Smooth muscle cell (in vitro differentiated cells): ENCODE results near the gene NOSTRIN. TPM values are rescaled to one million over a fixed set of nuclear protein-coding genes. Genes with fewer than 3 reads are reported as not detected.
A peak's percentile ranks its signal among the peaks of the same experiment; 100 is the strongest.

Experiments
- DNase-seq: peaks from one replicate; lab custom pipeline; 2025; ENCODE audit not compliant: unreplicated experiment; lab: John Stamatoyannopoulos, UW
- H2AFZ ChIP-seq: fragments of 200-600 bp; sonication (generic); 2 replicates; pipeline ENCODE4 v1.6.0; 2016; ENCODE audit warnings: antibody characterized with exemption, low read depth, mild to moderate bottlenecking
- H3F3A ChIP-seq: fragments of 200-600 bp; sonication (generic); 2 replicates; pipeline ENCODE4 v1.6.0; 2017; ENCODE audit warnings: antibody characterized with exemption, low read depth
- H3K27ac ChIP-seq: fragments of 200-600 bp; sonication (generic); 2 replicates; pipeline ENCODE4 v1.5.1; 2016; ENCODE audit warnings: low read depth, mild to moderate bottlenecking
- H3K27me3 ChIP-seq: fragments of 200-600 bp; sonication (generic); 2 replicates; pipeline ENCODE4 v1.6.1; 2016; ENCODE audit warnings: low read depth, mild to moderate bottlenecking
- H3K36me3 ChIP-seq: fragments of 200-600 bp; sonication (generic); 2 replicates; pipeline ENCODE4 v1.5.1; 2016; ENCODE audit warnings: low read depth
- H3K4me1 ChIP-seq: fragments of 200-600 bp; sonication (generic); 2 replicates; pipeline ENCODE4 v1.5.1; 2016; ENCODE audit warnings: low read depth
- H3K4me2 ChIP-seq: fragments of 200-600 bp; sonication (generic); 2 replicates; pipeline ENCODE4 v1.6.0; 2016; ENCODE audit warnings: mild to moderate bottlenecking
- H3K4me3 ChIP-seq: fragments of 200-600 bp; sonication (generic); 2 replicates; pipeline ENCODE4 v1.5.1; 2016; ENCODE audit warnings: mild to moderate bottlenecking
- H3K79me2 ChIP-seq: fragments of 200-600 bp; sonication (generic); 2 replicates; pipeline ENCODE4 v1.6.0; 2016; ENCODE audit warnings: low read depth, mild to moderate bottlenecking
- H3K9ac ChIP-seq: fragments of 200-600 bp; sonication (generic); 2 replicates; pipeline ENCODE4 v1.6.0; 2016; ENCODE audit warnings: low read depth
- H3K9me3 ChIP-seq: fragments of 200-600 bp; sonication (generic); replicated peaks from 2 replicates; pipeline ENCODE4 v1.5.1; 2016; ENCODE audit warnings: low read depth
- H4K20me1 ChIP-seq: fragments of 200-600 bp; sonication (generic); 2 replicates; pipeline ENCODE4 v1.6.0; 2016; ENCODE audit warnings: low read depth
- WGBS: methylation state at CpG from one replicate; pipeline ENCODE4 v1.1.7; 2016; ENCODE audit warnings: low lambda C conversion rate; 5-methylcytosine and 5-hydroxymethylcytosine counted together
- polyA plus RNA-seq: library from polyadenylated mRNA; unstranded; fragments of >200 nt; fragmentation: Nextera tagmentation; extraction: Ambion mirVana; gene quantifications from 2 replicates; pipeline ENCODE4 v1.2.1, GENCODE V29; 2016
- total RNA-seq: library from RNA; depleted of rRNA; stranded (reverse); fragments of >200 nt; gene quantifications from 2 replicates; pipeline ENCODE4 v1.2.3, GENCODE V29; 2014
- TF ChIP-seq, protein P1 (sequence below): fragments of 200-600 bp; sonication (generic); IDR thresholded peaks from 2 replicates; pipeline ENCODE4 v1.5.1; 2017; ENCODE audit warnings: borderline replicate concordance, mild to moderate bottlenecking, antibody characterized with exemption; ENCODE audit not compliant: insufficient read depth, poor library complexity, severe bottlenecking

The NOSTRIN gene
- total and polyA plus RNA-seq, 2 experiments from 2014 or later: 0.10 TPM; not detected in 1

DNA sequence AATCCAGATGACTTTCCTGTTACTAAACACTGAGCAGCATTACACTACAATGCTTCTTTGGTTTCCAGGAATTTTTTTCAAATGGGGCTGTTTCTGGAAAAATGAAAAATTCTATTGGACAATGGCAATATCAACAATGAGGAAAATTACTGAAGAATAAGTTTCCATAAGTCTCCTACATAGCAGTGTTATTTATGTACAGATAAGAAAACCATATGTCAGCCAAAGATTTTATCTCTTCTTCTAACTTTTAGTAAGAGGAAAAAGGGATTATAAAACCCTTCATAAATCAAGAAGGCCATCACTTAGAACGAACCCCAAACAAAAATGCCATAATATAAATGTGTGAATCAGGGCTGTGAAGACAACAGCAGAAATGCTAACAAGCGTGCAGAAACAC is 31.6 kb upstream of the NOSTRIN start:
- H3K4me3 ChIP-seq: no peak overlapping the region
- H3K9me3 ChIP-seq: no peaks in the 10 kb centered on the region
- H3K36me3 ChIP-seq: peaks cover 3% of the 10 kb centered on the region
- TF ChIP-seq, protein P1, sequence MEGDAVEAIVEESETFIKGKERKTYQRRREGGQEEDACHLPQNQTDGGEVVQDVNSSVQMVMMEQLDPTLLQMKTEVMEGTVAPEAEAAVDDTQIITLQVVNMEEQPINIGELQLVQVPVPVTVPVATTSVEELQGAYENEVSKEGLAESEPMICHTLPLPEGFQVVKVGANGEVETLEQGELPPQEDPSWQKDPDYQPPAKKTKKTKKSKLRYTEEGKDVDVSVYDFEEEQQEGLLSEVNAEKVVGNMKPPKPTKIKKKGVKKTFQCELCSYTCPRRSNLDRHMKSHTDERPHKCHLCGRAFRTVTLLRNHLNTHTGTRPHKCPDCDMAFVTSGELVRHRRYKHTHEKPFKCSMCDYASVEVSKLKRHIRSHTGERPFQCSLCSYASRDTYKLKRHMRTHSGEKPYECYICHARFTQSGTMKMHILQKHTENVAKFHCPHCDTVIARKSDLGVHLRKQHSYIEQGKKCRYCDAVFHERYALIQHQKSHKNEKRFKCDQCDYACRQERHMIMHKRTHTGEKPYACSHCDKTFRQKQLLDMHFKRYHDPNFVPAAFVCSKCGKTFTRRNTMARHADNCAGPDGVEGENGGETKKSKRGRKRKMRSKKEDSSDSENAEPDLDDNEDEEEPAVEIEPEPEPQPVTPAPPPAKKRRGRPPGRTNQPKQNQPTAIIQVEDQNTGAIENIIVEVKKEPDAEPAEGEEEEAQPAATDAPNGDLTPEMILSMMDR: no peak
- DNase-seq: no peak
- 47% methylated on average over 2 of the region's 2 CpGs for WGBS
- H3F3A ChIP-seq: no peaks in the 10 kb centered on the region
- no peaks in the 10 kb centered on the region for H3K4me1 ChIP-seq
- no peaks in the 10 kb centered on the region for H3K27me3 ChIP-seq
- no peak overlapping the region for H2AFZ ChIP-seq
- no peak overlapping the region for H3K27ac ChIP-seq
- H3K79me2 ChIP-seq: no peaks in the 10 kb centered on the region
- no peak overlapping the region for H3K9ac ChIP-seq
- H3K4me2 ChIP-seq: no peak overlapping the region
- H4K20me1 ChIP-seq: no peaks in the 10 kb centered on the region

DNA sequence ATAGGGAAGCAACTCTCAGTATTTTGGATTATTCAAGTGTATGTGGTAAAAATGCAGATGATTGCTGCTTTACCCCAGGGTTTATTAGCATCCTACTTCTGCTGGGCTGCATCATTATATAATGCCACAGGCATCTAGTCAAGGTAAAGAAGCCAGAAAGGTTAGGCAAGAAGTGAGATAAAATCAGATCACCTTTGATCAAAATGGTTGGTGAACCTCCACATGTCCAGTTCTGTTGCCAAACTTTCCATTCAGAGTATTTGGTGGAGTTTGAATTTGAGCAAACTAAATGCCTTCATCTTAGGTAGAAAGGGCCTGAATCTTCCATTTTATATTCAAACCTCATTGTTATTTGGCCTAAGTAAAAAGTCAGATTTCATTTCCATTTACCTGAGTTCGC is 29.7 kb upstream of the NOSTRIN start:
- no peak overlapping the region for H3K4me3 ChIP-seq
- no peak overlapping the region for H3K27ac ChIP-seq
- H3K27me3 ChIP-seq: no peaks in the 10 kb centered on the region
- H3K9ac ChIP-seq: no peak overlapping the region
- H3K4me1 ChIP-seq: no peaks in the 10 kb centered on the region
- H3K79me2 ChIP-seq: no peaks in the 10 kb centered on the region
- H4K20me1 ChIP-seq: no peaks in the 10 kb centered on the region
- TF ChIP-seq, protein P1: no peak
- 100% methylated on average over 1 of the region's 1 CpG for WGBS
- no peak overlapping the region for H3K4me2 ChIP-seq
- no peaks in the 10 kb centered on the region for H3K9me3 ChIP-seq
- no peak for DNase-seq
- H3K36me3 ChIP-seq: peaks cover 3% of the 10 kb centered on the region
- no peaks in the 10 kb centered on the region for H3F3A ChIP-seq
- H2AFZ ChIP-seq: no peak overlapping the region

DNA sequence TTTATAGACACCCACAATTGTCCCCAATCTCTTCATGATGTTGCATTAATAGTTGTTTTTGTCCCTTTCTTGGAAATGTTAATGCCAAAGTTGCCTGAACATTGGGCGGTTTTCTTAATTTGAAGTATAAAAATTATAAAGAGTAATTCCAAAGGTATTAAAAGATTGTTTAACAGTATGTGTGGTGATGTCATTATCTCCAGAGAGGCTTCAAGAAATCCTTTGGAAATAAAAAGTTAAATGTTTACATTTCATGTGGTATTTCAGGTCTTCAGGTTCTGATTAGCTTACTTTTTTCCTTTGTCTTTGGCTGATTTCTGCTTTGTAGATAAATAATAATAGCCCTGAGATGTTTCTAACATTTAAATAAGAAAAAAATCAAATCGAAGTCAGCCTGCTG is 29.3 kb upstream of the NOSTRIN start:
- H3K27ac ChIP-seq: no peak overlapping the region
- no peaks in the 10 kb centered on the region for H3K4me1 ChIP-seq
- no peaks in the 10 kb centered on the region for H3K27me3 ChIP-seq
- 74% methylated on average over 2 of the region's 2 CpGs for WGBS
- H3K79me2 ChIP-seq: no peaks in the 10 kb centered on the region
- no peak for DNase-seq
- H3K36me3 ChIP-seq: peaks cover 3% of the 10 kb centered on the region
- TF ChIP-seq, protein P1: no peak
- no peaks in the 10 kb centered on the region for H3F3A ChIP-seq
- no peaks in the 10 kb centered on the region for H3K9me3 ChIP-seq
- H4K20me1 ChIP-seq: no peaks in the 10 kb centered on the region
- H3K4me3 ChIP-seq: no peak overlapping the region
- no peak overlapping the region for H2AFZ ChIP-seq
- no peak overlapping the region for H3K9ac ChIP-seq
- no peak overlapping the region for H3K4me2 ChIP-seq

DNA sequence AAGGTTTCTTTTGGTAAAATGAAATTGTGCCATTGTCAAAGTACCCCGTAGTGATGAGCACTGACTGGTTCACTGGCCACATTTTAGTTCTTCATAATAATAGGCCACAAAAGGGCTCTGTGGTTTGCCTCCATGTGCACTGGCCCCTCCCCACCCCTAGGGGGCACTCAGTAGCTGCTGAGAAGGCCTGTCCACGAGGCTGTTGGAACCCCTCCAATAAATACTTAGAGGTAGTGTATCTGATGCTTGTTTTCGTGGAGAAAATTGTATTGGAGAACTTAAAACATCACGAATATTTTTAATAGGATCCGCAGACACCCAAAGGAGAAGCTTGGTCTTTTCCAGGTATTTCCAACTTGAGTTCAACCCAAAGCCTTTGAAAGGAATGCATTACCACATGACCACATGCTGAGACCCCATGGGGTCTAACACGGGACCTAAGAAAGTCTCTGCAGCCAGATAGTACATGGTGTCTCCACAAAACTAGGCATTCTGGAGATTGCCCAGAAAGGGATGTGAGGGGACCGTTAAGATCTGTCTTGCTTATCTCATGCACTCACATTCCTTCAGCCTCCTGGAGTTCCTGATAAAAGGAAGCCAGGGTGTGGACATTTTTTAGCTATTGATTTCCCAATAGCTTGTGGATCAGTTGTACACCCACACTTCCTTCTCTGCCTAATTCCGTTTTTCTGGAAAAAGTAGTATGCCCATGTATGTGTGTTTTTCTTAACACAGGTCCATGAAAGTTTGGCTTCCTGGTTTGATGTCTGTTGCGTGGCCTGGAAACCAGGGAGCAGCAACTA is 28.5 kb upstream of the NOSTRIN start:
- no peaks in the 10 kb centered on the region for H3K79me2 ChIP-seq
- H3K4me2 ChIP-seq: no peak overlapping the region
- peaks cover 3% of the 10 kb centered on the region for H3K36me3 ChIP-seq
- no peak overlapping the region for H3K27ac ChIP-seq
- no peaks in the 10 kb centered on the region for H3K9me3 ChIP-seq
- H3F3A ChIP-seq: no peaks in the 10 kb centered on the region
- H2AFZ ChIP-seq: no peak overlapping the region
- H3K4me1 ChIP-seq: no peaks in the 10 kb centered on the region
- no peak overlapping the region for H3K4me3 ChIP-seq
- 52% methylated on average over 9 of the region's 9 CpGs for WGBS
- DNase-seq: no peak
- H4K20me1 ChIP-seq: no peaks in the 10 kb centered on the region
- TF ChIP-seq, protein P1: peak; percentile 62
- no peaks in the 10 kb centered on the region for H3K27me3 ChIP-seq
- no peak overlapping the region for H3K9ac ChIP-seq
